Embryonic facial prominence (tissue), 1 donor: ENCODE results near the gene GGACT.

Source experiments
- DNase-seq: peaks from one replicate; pipeline ENCODE4 v3.0.0-alpha.2; 2016; ENCODE audit errors: extremely low spot score

The GGACT gene

DNA sequence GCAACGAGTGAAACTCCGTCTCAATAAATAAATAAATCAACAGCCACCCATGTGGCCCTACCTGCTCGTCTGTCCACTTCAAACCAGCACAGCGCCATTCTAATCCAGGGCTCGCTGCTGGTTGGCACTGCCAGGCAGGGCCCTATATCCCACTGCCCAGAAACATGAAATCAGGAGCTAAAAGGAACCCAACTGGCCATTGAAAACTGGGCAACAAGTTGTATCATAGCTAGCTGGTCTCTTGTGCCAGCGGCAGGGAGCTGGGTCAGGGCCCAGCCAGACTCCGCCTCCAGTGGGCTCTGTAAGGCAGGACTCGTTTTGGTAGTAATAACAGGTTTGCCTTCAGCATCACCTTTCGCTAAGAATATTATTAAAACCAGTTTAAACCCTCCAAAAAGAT is 39.3 kb downstream of the GGACT start:
- DNase-seq = no peak

DNA sequence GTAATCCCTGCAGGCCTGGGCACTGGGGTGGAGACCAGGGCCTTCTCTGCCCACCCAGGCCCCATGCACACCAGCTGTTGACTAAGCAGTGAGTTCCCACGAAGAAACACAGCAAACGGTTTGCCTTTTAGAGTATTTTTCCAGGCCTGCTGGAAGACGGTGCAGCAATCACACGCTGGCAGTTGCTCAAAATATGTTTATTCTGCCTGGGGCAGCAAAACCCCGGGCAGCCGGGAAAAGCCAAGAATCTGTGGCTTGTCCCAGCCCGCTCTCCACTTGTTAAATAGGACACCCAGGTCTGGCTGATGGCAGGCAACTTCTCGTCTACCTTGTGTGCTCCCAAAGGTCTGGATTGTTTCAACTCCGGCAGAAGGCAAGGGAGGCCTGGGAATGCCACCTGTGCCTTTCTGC is 40.8 kb downstream of the GGACT start:
- DNase-seq = no peak

DNA sequence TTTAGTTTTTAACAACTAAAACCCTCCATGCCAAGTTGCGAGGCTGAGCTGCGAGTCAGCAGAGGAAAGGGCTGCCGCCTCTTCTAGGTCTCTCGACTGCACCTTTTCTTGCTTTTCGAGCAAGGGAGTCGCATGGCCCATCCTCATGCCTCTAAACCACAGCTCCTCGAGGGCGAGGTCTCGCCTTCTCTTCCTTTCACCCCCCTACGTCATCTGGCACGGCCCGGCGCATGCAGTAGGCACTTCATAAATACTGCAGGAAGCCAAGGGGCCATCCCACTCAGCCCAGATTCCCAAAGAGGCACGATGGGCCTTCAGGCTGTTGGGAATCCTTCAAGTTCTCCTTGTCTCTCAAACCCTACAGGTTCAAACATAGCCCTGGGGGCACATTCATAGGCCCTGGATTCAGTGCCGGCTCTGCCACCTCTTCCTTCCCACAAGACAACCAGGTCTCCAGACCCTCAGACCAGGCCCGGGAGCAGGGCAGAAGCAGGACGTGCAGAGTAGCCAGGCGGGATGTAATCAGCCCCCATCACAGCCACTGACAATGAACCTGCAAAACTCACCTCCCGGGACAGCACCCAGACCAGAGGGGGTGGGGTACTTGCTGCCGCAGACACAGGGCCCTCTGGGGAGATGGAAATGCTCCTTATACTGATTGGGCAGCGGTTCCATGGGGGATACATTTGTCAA is 41.7 kb downstream of the GGACT start:
- no peak for DNase-seq

DNA sequence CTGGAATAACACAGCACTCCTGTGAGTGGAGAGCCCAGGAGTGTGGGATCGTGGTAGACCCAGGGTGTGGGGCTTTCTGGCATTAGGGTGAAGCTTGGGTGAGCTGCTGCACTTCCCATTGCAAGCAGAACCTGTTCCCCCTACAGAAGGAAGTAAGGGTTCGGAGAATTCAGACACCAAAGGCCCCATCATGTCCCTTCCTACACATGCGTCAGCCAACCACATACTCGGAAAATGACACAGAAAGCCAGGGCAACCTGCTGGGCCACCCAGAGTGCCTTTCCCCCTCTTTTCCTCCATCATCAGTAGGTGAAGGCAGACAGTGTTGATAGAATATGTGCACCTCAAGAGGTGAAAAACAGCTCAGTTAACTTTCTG is 42.9 kb downstream of the GGACT start:
- DNase-seq = no peak

GRCh38 chr13:100544866-100545683 is 43.5 kb downstream of the GGACT start:
- DNase-seq = no peak

GRCh38 chr13:100543872-100544602 is 44.6 kb downstream of the GGACT start:
- DNase-seq = no peak

DNA sequence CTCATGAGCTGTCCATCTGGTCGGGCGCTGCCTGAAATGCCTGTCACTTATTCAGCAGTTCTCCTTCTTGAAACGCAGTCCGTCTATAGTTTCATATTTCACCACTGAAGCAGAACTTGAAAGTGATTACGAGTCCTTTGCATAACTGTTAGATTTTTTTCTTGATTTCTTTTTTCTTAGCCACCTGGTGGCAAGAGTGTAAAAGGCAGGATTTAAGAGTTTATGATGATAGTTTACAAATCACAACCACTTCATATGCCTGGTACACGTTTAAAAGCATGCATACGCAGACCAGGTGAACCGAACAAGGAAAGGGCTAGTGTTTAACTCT is 45.8 kb downstream of the GGACT start:
- no peak for DNase-seq

DNA sequence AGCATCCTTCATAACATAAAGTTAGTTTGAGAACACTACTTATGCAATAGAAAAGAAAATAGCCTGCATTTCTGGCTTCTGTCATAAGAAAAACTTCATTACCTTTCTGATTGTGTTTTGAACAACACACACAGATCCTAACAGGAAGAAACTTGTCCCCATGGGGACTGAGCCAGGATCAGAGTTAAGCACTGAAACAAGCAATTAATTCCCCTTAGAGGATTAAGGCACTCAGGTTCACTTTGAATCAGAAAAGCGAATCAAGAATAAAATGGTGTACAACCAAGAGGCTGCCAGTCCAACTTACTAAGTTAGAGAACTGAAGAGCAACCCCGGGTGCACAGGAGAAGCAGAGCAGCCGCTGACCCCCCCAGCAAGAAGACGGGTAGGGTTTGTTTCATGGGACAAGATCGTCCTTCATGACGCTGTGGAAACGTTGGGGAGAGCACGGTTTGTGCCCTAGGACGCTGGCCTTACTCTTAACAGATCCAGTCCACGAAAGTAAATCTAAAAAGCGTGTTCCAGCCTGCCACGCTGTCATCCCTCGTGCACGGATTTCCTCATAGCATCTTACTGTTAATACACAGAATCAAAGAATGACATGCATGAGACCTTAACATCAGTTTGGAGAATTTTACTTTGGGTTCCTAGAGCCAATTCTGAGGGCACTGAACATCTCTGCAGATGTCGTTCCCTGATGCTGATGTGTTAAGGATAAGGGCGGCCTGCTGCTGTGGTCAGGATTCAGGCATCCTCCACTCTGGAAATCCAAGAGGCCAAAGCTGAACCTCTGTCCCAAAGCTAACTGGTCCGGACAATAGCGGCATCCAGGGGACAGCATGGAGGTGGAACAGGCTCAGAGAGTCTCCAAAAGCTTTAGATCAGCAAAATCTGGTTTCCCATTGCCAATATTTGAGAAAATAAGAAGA is 46.4 kb downstream of the GGACT start:
- DNase-seq = no peak

DNA sequence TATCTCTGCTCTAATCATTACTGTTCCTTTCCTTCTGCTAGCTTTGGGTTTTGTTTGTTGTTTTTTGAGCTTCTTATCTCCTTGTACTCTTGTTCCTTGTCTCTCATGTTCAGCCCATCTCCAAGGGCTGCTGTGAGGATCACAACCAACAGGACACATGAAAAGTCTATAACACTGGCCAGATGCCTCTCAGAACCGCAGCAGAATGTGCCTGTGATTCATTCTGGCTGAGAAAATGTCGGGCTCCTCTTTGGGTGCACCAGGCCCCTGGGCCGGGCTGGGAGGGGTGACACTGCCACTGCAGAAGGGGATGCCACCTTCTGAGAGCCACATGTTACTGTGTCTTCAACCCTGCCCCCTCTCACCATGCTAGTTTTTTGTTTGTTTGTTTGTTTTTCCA is 48.0 kb downstream of the GGACT start:
- no peak for DNase-seq

DNA sequence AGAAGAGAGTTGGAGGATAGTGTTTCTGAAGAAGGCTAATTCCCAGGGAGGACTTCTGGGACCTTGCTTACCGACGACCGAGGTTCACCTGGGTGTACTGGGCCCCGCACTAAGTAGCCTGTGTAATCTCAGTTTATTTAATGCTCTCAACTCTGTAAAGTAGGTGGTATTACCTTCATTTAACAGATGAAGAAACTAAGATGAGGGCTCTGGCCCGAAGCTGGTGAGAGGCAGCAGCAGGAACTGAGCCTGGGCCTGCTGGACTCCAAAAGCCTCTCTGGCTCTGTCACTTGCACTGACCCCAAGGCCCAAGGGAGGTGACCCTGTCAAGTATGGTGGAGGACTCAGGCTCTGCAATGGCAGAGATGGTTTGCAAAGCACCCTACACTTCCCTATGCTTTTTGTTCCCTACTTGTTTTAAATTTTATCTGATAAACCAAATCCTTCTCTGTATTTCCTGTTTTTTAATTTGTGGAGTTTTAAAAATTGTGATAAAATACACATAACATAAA is 50.6 kb downstream of the GGACT start:
- DNase-seq = no peak

DNA sequence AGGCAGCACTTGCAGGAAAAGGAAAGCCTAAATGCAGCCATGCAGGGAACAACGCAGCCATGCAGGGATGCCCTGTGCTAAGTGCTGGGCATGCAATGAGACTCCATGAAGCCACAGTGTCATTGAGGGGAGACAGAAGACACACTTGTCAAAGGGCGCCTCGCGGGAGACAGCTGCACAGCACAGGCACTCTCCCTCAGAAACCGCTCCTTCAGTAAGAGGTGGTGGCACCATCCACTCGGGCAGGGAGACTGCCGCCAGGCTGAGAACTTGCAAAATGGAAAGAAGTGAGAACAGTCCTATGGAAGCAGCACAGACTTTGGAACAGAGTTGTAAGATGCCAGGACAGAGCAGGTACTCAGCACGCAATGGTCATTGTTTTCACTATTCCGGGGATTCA is 51.1 kb downstream of the GGACT start:
- no peak for DNase-seq

GRCh38 chr13:100536643-100537180 is 51.9 kb downstream of the GGACT start:
- DNase-seq = no peak

DNA sequence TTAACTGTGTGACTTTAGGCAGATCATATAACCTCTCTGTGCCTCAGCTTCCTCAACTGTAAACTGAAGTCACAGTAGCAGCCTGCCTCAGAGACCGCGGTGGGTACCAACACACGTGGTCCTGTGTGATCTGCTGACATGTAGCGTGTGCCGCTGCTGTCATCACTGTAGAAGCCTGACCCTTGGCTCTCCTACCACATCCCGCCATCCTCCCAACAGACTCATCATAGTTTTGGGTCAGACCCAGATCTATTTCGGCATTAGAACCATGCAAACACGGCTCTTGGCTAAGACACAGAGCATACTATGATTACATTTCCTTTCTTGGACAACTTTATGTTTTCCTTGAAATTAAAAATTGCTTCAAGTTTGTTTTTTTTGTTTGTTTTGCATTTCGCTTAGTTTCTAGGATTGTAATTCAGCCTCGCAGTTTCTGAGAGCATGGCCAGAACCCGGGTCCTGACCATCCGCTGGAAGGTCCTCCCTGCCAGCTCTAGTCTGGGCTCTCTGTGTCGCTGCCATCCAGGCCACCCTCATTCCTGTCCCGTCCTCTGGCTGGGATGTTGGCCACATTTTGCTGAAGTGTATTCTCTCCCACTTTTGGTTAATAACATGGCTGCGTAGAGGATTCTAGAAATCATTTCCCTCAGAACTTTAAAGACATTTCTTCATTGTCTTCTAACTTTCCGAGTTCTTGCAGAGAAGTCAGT is 53.0 kb downstream of the GGACT start:
- DNase-seq = no peak

- no peak for DNase-seq
These were observed 53.7 kb downstream of the GGACT start for GRCh38 chr13:100534911-100535310.

GRCh38 chr13:100534147-100534843 is 54.3 kb downstream of the GGACT start:
- no peak for DNase-seq

DNA sequence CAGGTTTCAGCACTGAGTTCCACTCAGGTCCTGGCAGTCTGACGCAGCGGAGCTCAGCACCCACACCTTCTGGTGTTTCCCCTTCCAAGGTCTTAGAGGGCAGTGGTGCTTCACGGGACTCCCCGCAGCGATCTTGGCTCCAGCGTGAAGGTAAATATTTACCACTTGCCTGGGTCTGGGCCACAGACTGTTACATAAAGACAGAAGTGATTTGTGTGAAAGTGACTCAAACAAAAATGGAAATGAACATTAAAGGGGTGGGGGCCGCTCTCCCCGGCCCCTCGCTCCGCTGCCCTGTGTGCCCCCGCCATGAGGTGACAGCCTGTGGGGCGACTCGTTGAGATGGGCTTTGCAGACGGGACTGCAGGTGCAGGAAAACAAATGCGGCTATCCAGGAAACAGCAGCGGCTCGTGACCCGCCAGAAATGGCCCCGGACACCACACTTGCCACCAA is 55.0 kb downstream of the GGACT start:
- no peak for DNase-seq

GRCh38 chr13:100532836-100533435 is 55.7 kb downstream of the GGACT start:
- no peak for DNase-seq

GRCh38 chr13:100532090-100532766 is 56.4 kb downstream of the GGACT start:
- DNase-seq = no peak

DNA sequence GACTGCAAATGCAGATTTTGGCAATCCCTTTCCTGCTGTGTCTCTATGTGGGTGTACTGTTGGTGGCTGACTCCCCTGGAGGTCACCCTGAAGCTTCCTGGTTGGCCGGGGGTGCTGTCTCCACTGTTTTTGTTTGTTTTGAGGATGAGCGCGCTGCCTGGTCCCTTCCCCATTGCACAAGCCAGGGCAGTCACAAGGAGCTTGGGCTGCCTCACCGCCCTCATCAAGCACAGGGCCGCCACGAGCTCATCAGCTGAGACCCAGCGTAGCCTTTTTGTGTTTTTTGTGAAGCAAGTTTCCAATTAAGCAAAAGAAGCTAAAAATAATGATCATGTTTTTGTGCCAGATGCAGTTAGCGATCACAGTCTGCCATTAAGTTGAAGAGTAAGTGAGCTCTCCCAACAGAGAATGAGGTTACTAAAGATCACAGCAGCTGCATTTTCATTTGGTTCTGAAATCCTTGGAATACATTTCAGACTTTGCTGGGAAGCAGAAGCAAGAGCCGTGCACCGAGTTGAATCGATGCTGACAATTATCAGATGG is 57.8 kb downstream of the GGACT start:
- no peak for DNase-seq
